ENCODE results near the gene RCBTB2. TPM values are rescaled to one million over a fixed set of nuclear protein-coding genes. Genes with fewer than 3 reads are reported as not detected.

The RCBTB2 gene
- total RNA-seq, 4 donors from 2014 or later, result 1.7 to 9.1 (median 7.6) TPM

DNA sequence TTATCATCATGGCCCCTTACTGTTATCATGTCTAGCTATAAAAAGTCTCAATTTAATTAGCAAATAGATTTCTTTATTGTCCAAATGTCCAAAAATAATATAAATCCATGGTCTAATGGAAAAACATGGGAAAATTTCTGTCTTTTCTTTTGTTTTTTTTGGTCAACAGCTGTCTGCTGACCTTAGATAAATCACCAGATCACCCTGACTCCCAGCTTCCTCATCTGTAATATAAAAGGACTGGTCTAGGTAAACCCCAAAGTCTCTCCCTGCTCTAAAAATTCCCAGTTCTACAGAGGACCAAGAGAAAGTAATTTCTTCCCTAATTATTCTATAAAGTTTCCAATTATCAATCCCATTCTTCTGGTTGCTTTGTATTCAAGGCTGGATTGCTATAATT, 30.7 kb upstream of the RCBTB2 start:
- Histone ChIP-seq H3K36me3 (no peaks in the 10 kb centered on the region), H3K27me3 (no peaks in the 10 kb centered on the region), H3K27ac (no peak overlapping the region), H3K4me3 (no peak overlapping the region), H3K9me3 (no peaks in the 10 kb centered on the region), H3K4me1 (peaks cover 16 to 19% of the 10 kb centered on the region in 2 donors)
- intact Hi-C loops (cut with DNase I; ENCODE audit: low total_unique reads) (no loop called here), in situ Hi-C loops (cut with MboI; ENCODE audit: low sequenced_read_pairs in 4 of 4) (no loop called here)
- TF ChIP-seq CTCF (IDR thresholded peaks at IDR 0.05 in 4 of 5, conservative IDR thresholded peaks at IDR 0.05 in 1 of 5), result no peak
- TF ChIP-seq POLR2A (IDR thresholded peaks at IDR 0.05), result no peak
- ATAC-seq (no peak), DNase-seq (no peak)

- DNase-seq (no peak), ATAC-seq (no peak)
- no peak for TF ChIP-seq POLR2A (IDR thresholded peaks at IDR 0.05)
- no peak for TF ChIP-seq CTCF (IDR thresholded peaks at IDR 0.05 in 4 of 5, conservative IDR thresholded peaks at IDR 0.05 in 1 of 5)
- intact Hi-C loops (cut with DNase I; ENCODE audit: low total_unique reads), result no loop called here
- Histone ChIP-seq H3K27me3 (no peaks in the 10 kb centered on the region), H3K4me1 (peaks cover 7 to 8% of the 10 kb centered on the region in 2 donors), H3K4me3 (no peak overlapping the region), H3K27ac (no peak overlapping the region), H3K36me3 (no peaks in the 10 kb centered on the region), H3K9me3 (no peaks in the 10 kb centered on the region)
- in situ Hi-C loops (cut with MboI; ENCODE audit: low sequenced_read_pairs in 4 of 4), result no loop called here
Observed at GRCh38 chr13:48562296-48563066, 29.6 kb upstream of the RCBTB2 start.

GRCh38 chr13:48561466-48562235, 28.8 kb upstream of the RCBTB2 start:
- no peaks in the 10 kb centered on the region for H3K36me3 ChIP-seq
- H3K27ac ChIP-seq, result no peak overlapping the region
- H3K9me3 ChIP-seq, result no peaks in the 10 kb centered on the region
- no peak for ATAC-seq
- no peak overlapping the region for H3K4me3 ChIP-seq
- TF ChIP-seq POLR2A (IDR thresholded peaks at IDR 0.05), result no peak
- TF ChIP-seq CTCF (IDR thresholded peaks at IDR 0.05 in 4 of 5, conservative IDR thresholded peaks at IDR 0.05 in 1 of 5), result no peak
- DNase-seq, result no peak
- in situ Hi-C loops (cut with MboI; ENCODE audit: low sequenced_read_pairs in 4 of 4), result no loop called here
- H3K4me1 ChIP-seq, result no peaks in the 10 kb centered on the region
- no peaks in the 10 kb centered on the region for H3K27me3 ChIP-seq
- intact Hi-C loops (cut with DNase I; ENCODE audit: low total_unique reads), result no loop called here

- Histone ChIP-seq H3K4me1 (no peaks in the 10 kb centered on the region), H3K27me3 (no peaks in the 10 kb centered on the region), H3K9me3 (no peaks in the 10 kb centered on the region), H3K27ac (no peak overlapping the region), H3K36me3 (no peaks in the 10 kb centered on the region), H3K4me3 (no peak overlapping the region)
- intact Hi-C loops (cut with DNase I; ENCODE audit: low total_unique reads) (no loop called here), in situ Hi-C loops (cut with MboI; ENCODE audit: low sequenced_read_pairs in 4 of 4) (no loop called here)
- TF ChIP-seq CTCF (IDR thresholded peaks at IDR 0.05 in 4 of 5, conservative IDR thresholded peaks at IDR 0.05 in 1 of 5) (no peak), POLR2A (IDR thresholded peaks at IDR 0.05) (no peak)
- DNase-seq, result no peak
- no peak for ATAC-seq
Observed at GRCh38 chr13:48560657-48561337, 27.9 kb upstream of the RCBTB2 start.

All from gastrocnemius medialis (tissue), 4 donors.